ENCODE results near the gene PLXDC1. TPM values are rescaled to one million over a fixed set of nuclear protein-coding genes. Genes with fewer than 3 reads are reported as not detected.

The PLXDC1 gene
- 49.3 TPM for total RNA-seq

GRCh38 chr17:39151150-39151942 lies at the start of gene PLXDC1:
Gene PLXDC1, minus strand, starts transcription at chr17:39151637. Its CDS starts 200 bp downstream, at chr17:39151437.

DNA sequence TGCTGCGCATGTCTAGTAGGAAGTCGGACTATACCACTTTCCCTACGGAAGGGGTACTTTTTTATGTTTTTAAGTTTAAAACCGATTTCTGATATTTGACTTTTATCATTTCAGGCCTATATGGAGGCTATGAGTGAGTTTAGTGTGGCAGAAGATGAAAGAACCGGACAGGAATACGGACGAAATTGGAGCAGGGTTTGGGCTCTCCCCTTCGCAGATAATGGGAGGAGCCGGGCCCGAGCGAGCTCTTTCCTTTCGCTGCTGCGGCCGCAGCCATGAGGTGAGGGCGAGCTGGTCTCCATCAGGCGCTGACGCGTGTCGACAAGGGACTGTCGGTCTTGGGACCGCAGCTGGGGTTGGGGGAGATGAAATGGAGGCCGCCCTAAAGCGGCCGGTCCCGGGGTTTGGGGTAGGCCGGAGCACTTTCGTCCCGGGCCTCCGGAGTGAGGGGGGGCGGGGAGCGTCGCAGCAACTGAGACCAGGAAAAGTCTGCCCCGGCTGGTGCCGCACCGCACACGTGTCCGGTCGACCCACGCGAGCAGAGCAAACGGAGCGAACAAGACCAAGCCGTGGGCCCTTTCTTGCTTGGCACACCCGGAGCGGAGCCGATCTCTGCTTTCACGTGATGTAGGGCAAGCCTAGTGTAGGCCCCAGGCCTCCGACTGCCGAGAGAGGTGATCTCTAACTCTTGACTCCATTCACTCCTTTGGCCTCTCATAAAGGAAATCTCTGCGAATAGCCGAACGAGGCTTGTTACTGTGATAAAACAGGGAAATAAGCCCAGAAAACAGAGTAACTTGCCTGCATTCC lies 48.8 kb upstream of the PLXDC1 start, which contains the start of gene RPL19:
Gene RPL19, plus strand, starts transcription at position 214 of the 810 bp plus-strand sequence. Its CDS starts 62 bp downstream, at position 276.

DNA sequence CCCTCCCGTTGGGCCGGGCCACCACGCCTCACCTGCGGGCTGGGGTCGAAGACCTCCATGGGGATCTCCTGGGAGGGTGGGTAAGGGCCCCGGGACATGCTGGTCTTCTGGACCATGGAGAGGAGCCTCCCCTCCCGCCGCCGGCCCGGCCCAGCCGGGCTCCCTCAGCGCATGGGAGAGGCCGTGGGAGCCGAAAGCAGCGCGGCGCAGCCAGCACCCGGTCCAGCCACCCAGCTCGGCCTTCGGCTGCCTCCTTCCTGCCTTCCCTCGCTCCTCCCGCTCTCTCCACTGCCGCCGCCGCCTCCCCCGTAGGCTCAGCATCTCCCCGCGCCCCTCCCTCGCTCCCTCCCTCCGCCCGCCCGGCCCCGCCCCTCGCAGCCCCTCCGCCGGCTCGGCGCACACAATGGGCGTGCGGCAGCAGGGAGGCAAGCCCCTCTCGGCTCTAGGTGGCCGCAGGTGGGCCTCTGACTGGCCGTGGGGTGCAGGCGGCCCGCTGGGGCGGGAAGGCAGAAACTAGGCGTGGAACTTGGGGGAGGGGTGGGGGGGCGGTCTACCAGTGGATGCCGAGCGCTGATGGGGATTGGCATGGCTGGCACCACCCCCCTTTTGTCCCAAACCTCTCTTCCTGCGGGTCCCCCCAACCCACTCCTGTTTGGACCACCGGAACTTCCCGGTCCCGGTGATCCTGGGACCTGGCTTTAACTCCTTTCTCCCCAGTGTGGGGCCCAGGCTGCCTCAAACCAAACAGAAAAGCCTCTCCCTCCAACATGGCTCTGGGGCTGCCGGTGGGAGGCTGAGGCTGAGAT lies 46.1 kb upstream of the PLXDC1 start, which contains the start of gene CACNB1:
Gene CACNB1, minus strand, starts transcription at position 290 of the 806 bp plus-strand sequence. Its CDS starts 174 bp downstream, at position 116.

GRCh38 chr17:39165841-39166349 lies 14.5 kb upstream of the PLXDC1 start, which contains the start of gene ARL5C:
Gene ARL5C, minus strand, starts transcription at chr17:39166161. Its CDS starts 401 bp downstream, at chr17:39165760.

Other genes starting within 250 kb of the PLXDC1 start
- gene FBXO47, start 184.2 kb downstream of the PLXDC1 start, total RNA-seq = not detected
- 1.3 TPM for gene ARL5C, start 14.5 kb upstream of the PLXDC1 start, total RNA-seq
- 32.9 TPM for gene CACNB1, start 46.0 kb upstream of the PLXDC1 start, total RNA-seq
- gene RPL19, start 48.6 kb upstream of the PLXDC1 start, total RNA-seq = 1,596 TPM
- gene STAC2, start 74.3 kb upstream of the PLXDC1 start, total RNA-seq = 2.1 TPM
- 56.0 TPM for gene FBXL20, start 250.0 kb upstream of the PLXDC1 start, total RNA-seq

Measured in camera-type eye (tissue), 1 donor.